GM10266 (cell line): ENCODE results near the gene PLXNA4.

Experiments
- DNase-seq: peaks from one replicate; pipeline ENCODE4 v3.0.0; 2012; ENCODE audit errors: extremely low spot score
- TF ChIP-seq, protein P1 (sequence below): IDR thresholded peaks from 2 replicates; pipeline ENCODE4 v1.5.1; 2012; ENCODE audit warnings: mild to moderate bottlenecking, low read depth; ENCODE audit not compliant: control insufficient read depth, insufficient read depth; ENCODE audit errors: missing control alignments

Gene PLXNA4

DNA sequence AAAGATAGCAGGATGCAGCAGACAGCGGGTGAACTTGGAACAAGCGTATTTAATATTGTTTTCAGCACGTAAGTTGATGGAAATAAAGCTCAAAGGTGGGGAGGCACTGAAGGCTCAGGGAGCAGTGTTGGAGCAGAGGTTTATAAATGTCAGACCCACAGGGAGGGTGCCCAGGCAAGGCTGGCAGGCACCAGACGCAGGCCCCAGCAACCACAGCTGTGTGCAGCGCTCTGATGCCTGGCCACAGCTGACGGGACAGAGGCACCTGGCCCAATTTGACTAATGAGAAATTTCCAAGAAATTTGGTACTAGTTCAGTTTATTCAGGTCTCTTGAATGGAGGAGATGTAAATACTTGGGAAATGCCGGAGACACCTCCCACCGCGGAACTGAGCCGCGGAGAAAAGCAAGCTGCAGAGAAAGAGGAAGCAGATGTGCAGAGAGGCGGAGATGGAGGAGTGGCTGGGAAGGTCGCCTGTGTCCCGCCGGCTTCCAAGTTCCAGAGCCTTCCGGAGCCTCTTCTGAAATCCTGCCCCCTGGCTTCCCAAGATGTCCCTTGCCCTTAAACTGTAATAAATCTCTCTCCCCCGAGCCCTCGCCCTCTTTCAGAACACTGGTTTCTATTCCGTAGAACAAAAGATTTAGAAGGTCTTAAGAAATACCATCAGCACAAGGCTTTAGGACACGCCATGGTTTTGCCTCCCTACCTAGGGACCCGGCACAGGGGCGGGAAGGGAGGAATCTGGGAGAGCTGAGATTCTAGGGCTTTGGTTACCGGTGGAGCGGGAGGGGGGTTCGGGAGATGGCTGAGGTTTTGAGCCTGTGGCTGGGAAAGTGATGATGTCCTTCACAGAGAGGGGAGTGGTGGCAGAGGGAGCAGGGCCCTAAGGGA lies 38.4 kb upstream of the PLXNA4 start:
- DNase-seq = peak; percentile 31
- TF ChIP-seq, protein P1, sequence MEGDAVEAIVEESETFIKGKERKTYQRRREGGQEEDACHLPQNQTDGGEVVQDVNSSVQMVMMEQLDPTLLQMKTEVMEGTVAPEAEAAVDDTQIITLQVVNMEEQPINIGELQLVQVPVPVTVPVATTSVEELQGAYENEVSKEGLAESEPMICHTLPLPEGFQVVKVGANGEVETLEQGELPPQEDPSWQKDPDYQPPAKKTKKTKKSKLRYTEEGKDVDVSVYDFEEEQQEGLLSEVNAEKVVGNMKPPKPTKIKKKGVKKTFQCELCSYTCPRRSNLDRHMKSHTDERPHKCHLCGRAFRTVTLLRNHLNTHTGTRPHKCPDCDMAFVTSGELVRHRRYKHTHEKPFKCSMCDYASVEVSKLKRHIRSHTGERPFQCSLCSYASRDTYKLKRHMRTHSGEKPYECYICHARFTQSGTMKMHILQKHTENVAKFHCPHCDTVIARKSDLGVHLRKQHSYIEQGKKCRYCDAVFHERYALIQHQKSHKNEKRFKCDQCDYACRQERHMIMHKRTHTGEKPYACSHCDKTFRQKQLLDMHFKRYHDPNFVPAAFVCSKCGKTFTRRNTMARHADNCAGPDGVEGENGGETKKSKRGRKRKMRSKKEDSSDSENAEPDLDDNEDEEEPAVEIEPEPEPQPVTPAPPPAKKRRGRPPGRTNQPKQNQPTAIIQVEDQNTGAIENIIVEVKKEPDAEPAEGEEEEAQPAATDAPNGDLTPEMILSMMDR = no peak

- TF ChIP-seq, protein P1 = no peak
- DNase-seq = no peak
Measured at GRCh38 chr7:132613737-132614136, 37.5 kb upstream of the PLXNA4 start.

DNA sequence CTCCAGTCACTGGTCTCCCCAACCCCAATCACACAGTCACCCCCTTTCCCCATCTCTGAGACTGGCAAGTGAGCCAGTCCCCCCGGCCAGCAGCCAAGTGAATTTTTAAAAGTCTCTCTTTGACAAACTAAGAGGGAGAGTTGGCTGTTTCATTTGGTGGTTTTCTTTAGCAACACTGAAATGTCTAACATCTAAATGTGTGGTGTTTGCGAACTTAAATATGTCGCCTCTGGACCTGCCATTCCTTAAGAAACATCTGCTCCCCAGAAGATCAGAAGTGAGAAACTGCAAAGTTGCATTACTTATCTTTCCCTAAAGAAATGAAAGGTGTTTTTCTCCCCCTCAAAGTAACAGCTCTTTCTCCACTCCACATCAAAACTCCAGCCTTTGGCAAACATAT lies 34.7 kb upstream of the PLXNA4 start:
- DNase-seq = no peak
- TF ChIP-seq, protein P1 = no peak

DNA sequence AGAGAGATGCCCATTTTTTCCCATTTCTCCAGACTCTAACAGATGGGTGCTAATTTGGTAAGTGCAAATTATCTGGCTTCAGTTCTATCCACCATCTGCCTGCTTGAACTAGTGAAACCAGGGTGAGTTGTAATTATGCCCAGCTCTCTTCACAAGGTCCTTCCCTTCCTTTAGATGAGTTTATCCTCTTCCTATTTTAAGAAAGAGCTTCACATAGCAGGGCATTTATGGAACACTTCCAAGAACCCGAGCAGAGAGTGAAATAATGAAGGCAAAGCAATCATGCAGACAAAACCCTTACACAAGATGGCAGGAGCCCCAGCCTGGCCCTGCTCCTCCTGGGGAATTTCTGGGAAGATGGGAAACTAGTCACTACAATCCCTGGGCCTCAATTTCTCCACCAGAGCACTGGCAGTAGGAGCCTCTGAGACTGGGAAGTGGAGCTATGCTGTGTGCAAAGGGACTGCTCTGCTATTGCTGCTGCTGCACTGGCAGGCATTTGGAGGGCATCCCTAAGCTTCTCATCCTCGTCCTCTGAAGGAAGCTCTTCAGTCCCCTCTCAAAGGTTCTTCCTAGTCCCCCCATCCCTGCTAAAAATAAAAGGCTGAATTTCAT lies 33.7 kb upstream of the PLXNA4 start:
- TF ChIP-seq, protein P1 = no peak

DNA sequence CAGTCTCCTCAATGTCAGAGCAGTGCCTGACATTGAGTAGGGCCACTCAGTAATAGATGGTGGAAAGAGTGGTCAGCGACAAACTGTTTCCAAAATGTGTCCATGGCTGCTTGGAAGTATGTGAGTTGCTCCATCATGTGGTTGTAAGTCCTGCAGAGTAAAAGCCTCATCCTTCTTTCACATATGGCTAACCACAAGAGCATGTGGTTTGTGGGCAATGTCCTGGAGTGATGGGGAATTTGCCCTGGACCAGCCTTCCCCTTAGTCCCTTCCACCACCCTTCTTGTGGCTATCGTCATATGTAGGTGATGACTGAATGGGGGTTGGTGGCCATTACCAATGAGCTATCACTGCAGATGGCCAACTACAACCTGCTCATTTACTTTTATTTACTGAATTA lies 33.0 kb upstream of the PLXNA4 start:
- no peak for DNase-seq

More for the DNA sequence above, 33.7 kb upstream of the PLXNA4 start:
- DNase-seq = no peak

GRCh38 chr7:132608523-132608922 lies 32.3 kb upstream of the PLXNA4 start:
- DNase-seq = no peak
- TF ChIP-seq, protein P1 = no peak

More for the DNA sequence above, 33.0 kb upstream of the PLXNA4 start:
- TF ChIP-seq, protein P1 = no peak

DNA sequence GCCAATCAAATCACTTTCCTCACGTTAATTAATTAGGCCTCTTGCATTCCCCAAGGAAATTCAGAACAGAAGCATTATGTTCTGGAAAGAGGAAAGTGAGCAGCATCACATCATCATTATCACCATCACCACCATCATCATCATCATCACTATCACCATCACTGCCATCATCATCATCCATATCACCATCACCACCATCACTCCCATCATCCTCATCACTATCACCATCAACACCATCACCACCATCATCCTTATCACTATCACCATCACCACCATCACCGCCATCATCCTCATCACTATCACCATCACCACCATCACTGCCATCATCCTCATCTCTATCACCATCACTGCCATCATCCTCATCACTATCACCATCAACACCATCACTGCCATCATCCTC lies 31.4 kb upstream of the PLXNA4 start:
- TF ChIP-seq, protein P1 = no peak
- no peak for DNase-seq
